ENCODE measurements around the gene LTBP1.

LTBP1 gene

DNA sequence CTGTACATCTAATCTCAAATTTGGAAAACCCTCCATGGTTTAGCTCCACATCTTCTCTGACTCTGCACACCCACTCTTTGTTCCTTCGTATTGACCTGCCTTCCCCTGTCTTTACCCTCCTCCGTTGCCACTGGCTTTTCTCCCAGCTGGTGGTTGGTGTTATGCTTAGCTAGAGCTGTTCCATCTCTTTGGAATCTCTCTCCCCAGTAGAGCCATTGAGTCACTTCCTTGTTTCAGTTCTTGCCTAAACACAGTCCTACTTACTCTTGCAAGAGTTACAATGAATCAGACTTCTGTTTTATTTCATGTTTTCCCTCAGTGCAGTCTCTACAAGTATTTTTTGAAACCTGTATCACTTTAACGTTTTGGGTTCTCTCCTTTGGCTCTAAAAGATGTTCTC lies 263.9 kb downstream of the LTBP1 start:
- H3K27ac ChIP-seq (ENCODE audit: low read depth, low read length), result peak overlapping the region; percentile 99
- H3K4me3 ChIP-seq (ENCODE audit: low read depth, low read length), result peak overlapping the region; percentile 15; the same call in 1 of the 2 replicates
- peaks cover 7% of the 10 kb centered on the region for H3K79me2 ChIP-seq (ENCODE audit: control insufficient read depth, insufficient read depth, low read length, unreplicated experiment)
- peak overlapping the region; percentile 53 for H2AFZ ChIP-seq (ENCODE audit: low read length, unreplicated experiment)
- no peaks in the 10 kb centered on the region for H3K27me3 ChIP-seq (ENCODE audit: insufficient read depth, low read length)
- H3K36me3 ChIP-seq (ENCODE audit: insufficient read depth, low read length), result 0 out of 2 replicates have a peak, but pooled peaks cover 4% of the 10 kb centered on the region
- peaks cover 60% of the 10 kb centered on the region for H3K4me1 ChIP-seq (ENCODE audit: control insufficient read depth, insufficient read depth, low read length, unreplicated experiment)

DNA sequence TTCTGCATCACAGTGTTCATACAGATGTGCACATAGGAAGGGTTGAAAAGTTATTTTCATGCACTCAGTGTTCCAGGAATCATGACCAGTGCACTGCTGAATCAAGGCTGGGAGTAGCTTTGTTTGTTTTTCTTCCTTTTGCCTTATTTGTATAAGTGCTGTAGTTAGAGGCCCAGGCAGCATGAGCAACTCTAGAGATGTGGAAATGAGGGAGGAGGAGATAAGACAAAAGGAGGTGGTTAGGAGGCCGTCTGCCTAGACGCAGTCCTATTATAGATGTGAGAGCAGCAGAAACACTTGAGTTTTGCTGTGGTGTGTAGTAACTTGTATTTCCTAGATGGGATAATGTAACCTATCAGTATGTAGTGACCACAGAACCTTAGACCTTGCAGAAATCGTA lies 265.4 kb downstream of the LTBP1 start:
- Histone ChIP-seq H3K79me2 (ENCODE audit: control insufficient read depth, insufficient read depth, low read length, unreplicated experiment) (peaks cover 7% of the 10 kb centered on the region), H2AFZ (ENCODE audit: low read length, unreplicated experiment) (no peak overlapping the region), H3K4me3 (ENCODE audit: low read depth, low read length) (peak overlapping the region; percentile 15; the same call in 1 of the 2 replicates), H3K27me3 (ENCODE audit: insufficient read depth, low read length) (no peaks in the 10 kb centered on the region), H3K4me1 (ENCODE audit: control insufficient read depth, insufficient read depth, low read length, unreplicated experiment) (peaks cover 76% of the 10 kb centered on the region), H3K36me3 (ENCODE audit: insufficient read depth, low read length) (0 out of 2 replicates have a peak, but pooled peaks cover 4% of the 10 kb centered on the region), H3K27ac (ENCODE audit: low read depth, low read length) (peak overlapping the region; percentile 99)

- Histone ChIP-seq H3K79me2 (ENCODE audit: control insufficient read depth, insufficient read depth, low read length, unreplicated experiment) (peaks cover 7% of the 10 kb centered on the region), H3K4me1 (ENCODE audit: control insufficient read depth, insufficient read depth, low read length, unreplicated experiment) (peaks cover 82% of the 10 kb centered on the region), H3K27ac (ENCODE audit: low read depth, low read length) (peak overlapping the region; percentile 99), H2AFZ (ENCODE audit: low read length, unreplicated experiment) (no peak overlapping the region), H3K4me3 (ENCODE audit: low read depth, low read length) (no peak overlapping the region), H3K27me3 (ENCODE audit: insufficient read depth, low read length) (no peaks in the 10 kb centered on the region), H3K36me3 (ENCODE audit: insufficient read depth, low read length) (0 out of 2 replicates have a peak, but pooled peaks cover 4% of the 10 kb centered on the region)
Measured at GRCh38 chr2:33213244-33213643, 266.5 kb downstream of the LTBP1 start.

DNA sequence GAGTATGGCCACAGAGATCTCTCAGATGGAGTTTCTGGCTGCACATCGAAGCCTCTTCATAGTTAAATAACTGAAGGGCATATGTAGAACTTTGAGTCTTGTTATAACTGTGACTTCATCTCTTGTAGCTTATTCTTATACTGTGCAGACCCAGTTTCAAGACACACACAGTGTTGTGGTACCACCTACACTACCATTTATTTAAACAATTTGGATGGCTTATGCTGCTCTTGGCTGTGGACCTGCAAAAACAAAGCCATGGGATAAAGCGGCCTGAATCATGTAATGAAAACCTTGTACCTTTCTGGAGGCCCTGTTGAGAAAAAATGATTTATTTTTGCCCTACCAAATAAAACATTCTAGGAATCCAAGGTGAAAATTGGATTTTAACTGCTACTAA lies 266.9 kb downstream of the LTBP1 start:
- Histone ChIP-seq H2AFZ (ENCODE audit: low read length, unreplicated experiment) (no peak overlapping the region), H3K36me3 (ENCODE audit: insufficient read depth, low read length) (0 out of 2 replicates have a peak, but pooled peaks cover 4% of the 10 kb centered on the region), H3K27ac (ENCODE audit: low read depth, low read length) (peak overlapping the region; percentile 99), H3K4me1 (ENCODE audit: control insufficient read depth, insufficient read depth, low read length, unreplicated experiment) (peaks cover 82% of the 10 kb centered on the region), H3K4me3 (ENCODE audit: low read depth, low read length) (no peak overlapping the region), H3K27me3 (ENCODE audit: insufficient read depth, low read length) (no peaks in the 10 kb centered on the region), H3K79me2 (ENCODE audit: control insufficient read depth, insufficient read depth, low read length, unreplicated experiment) (peaks cover 7% of the 10 kb centered on the region)

GRCh38 chr2:33214436-33214835 lies 267.7 kb downstream of the LTBP1 start:
- H3K4me1 ChIP-seq (ENCODE audit: control insufficient read depth, insufficient read depth, low read length, unreplicated experiment), result peaks cover 85% of the 10 kb centered on the region
- H3K27ac ChIP-seq (ENCODE audit: low read depth, low read length), result peak overlapping the region; percentile 99
- no peak overlapping the region for H2AFZ ChIP-seq (ENCODE audit: low read length, unreplicated experiment)
- H3K36me3 ChIP-seq (ENCODE audit: insufficient read depth, low read length), result 0 out of 2 replicates have a peak, but pooled peaks cover 4% of the 10 kb centered on the region
- H3K4me3 ChIP-seq (ENCODE audit: low read depth, low read length), result no peak overlapping the region
- peaks cover 7% of the 10 kb centered on the region for H3K79me2 ChIP-seq (ENCODE audit: control insufficient read depth, insufficient read depth, low read length, unreplicated experiment)
- H3K27me3 ChIP-seq (ENCODE audit: insufficient read depth, low read length), result no peaks in the 10 kb centered on the region

DNA sequence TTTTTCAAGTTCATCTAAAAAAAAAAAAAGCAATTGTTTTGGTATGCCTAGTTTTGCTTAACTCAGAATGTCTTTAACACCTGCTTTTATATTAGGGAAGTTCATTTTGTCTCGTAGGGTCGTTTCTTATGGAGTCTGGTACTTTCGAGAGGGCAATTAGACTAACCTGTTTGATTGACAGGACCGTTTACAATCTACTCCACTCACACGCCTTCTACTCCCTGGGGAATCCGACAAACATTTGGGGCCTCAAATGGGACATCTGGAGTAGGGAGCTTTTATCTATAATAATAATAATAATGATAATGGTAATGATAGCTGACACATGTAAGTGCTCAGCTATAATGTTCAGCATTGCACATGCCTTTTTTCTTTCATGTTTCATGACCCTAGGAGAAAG lies 268.1 kb downstream of the LTBP1 start:
- peaks cover 7% of the 10 kb centered on the region for H3K79me2 ChIP-seq (ENCODE audit: control insufficient read depth, insufficient read depth, low read length, unreplicated experiment)
- peak overlapping the region; percentile 99 for H3K27ac ChIP-seq (ENCODE audit: low read depth, low read length)

GRCh38 chr2:33215299-33215698 lies 268.5 kb downstream of the LTBP1 start:
- peaks cover 85% of the 10 kb centered on the region for H3K4me1 ChIP-seq (ENCODE audit: control insufficient read depth, insufficient read depth, low read length, unreplicated experiment)
- H3K27me3 ChIP-seq (ENCODE audit: insufficient read depth, low read length), result no peaks in the 10 kb centered on the region
- peaks cover 7% of the 10 kb centered on the region for H3K79me2 ChIP-seq (ENCODE audit: control insufficient read depth, insufficient read depth, low read length, unreplicated experiment)
- H3K27ac ChIP-seq (ENCODE audit: low read depth, low read length), result peak overlapping the region; percentile 99
- no peak overlapping the region for H3K4me3 ChIP-seq (ENCODE audit: low read depth, low read length)
- H3K36me3 ChIP-seq (ENCODE audit: insufficient read depth, low read length), result 0 out of 2 replicates have a peak, but pooled peaks cover 4% of the 10 kb centered on the region
- H2AFZ ChIP-seq (ENCODE audit: low read length, unreplicated experiment), result no peak overlapping the region

More for the DNA sequence above, 268.1 kb downstream of the LTBP1 start:
- no peak overlapping the region for H3K4me3 ChIP-seq (ENCODE audit: low read depth, low read length)
- H3K36me3 ChIP-seq (ENCODE audit: insufficient read depth, low read length), result 0 out of 2 replicates have a peak, but pooled peaks cover 4% of the 10 kb centered on the region
- H3K27me3 ChIP-seq (ENCODE audit: insufficient read depth, low read length), result no peaks in the 10 kb centered on the region
- no peak overlapping the region for H2AFZ ChIP-seq (ENCODE audit: low read length, unreplicated experiment)
- peaks cover 85% of the 10 kb centered on the region for H3K4me1 ChIP-seq (ENCODE audit: control insufficient read depth, insufficient read depth, low read length, unreplicated experiment)

DNA sequence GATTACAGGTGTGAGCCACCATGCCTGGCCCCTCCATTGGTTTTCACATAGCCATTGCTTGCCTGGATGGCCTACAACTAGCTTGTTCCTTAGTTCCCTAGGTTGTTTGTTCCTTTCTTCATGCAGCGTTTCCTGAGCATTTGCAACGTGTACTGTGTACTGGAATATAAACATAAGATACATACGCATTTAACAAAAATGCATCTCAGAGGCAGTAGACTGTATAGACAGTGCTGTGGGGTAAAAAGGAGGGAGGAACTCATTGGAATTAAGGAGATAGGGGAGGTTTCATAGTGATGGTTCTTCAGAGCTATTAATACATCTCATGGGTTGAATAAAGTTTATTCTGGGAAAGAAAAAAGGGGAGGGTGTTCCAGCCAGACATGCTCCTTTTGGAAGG lies 269.2 kb downstream of the LTBP1 start:
- peaks cover 86% of the 10 kb centered on the region for H3K4me1 ChIP-seq (ENCODE audit: control insufficient read depth, insufficient read depth, low read length, unreplicated experiment)
- H3K4me3 ChIP-seq (ENCODE audit: low read depth, low read length), result no peak overlapping the region
- 0 out of 2 replicates have a peak, but pooled peaks cover 4% of the 10 kb centered on the region for H3K36me3 ChIP-seq (ENCODE audit: insufficient read depth, low read length)
- H3K79me2 ChIP-seq (ENCODE audit: control insufficient read depth, insufficient read depth, low read length, unreplicated experiment), result peaks cover 7% of the 10 kb centered on the region
- H3K27me3 ChIP-seq (ENCODE audit: insufficient read depth, low read length), result no peaks in the 10 kb centered on the region
- H2AFZ ChIP-seq (ENCODE audit: low read length, unreplicated experiment), result no peak overlapping the region
- peak overlapping the region; percentile 99 for H3K27ac ChIP-seq (ENCODE audit: low read depth, low read length)

- Histone ChIP-seq H3K4me1 (ENCODE audit: control insufficient read depth, insufficient read depth, low read length, unreplicated experiment) (peaks cover 84% of the 10 kb centered on the region), H3K27me3 (ENCODE audit: insufficient read depth, low read length) (no peaks in the 10 kb centered on the region), H3K27ac (ENCODE audit: low read depth, low read length) (peak overlapping the region; percentile 99), H3K36me3 (ENCODE audit: insufficient read depth, low read length) (peaks cover 8% of the 10 kb centered on the region; the same call in 1 of the 2 replicates), H2AFZ (ENCODE audit: low read length, unreplicated experiment) (no peak overlapping the region), H3K4me3 (ENCODE audit: low read depth, low read length) (no peak overlapping the region), H3K79me2 (ENCODE audit: control insufficient read depth, insufficient read depth, low read length, unreplicated experiment) (peaks cover 7% of the 10 kb centered on the region)
Measured at GRCh38 chr2:33216508-33217182, 269.9 kb downstream of the LTBP1 start.

- H3K4me1 ChIP-seq (ENCODE audit: control insufficient read depth, insufficient read depth, low read length, unreplicated experiment), result peaks cover 76% of the 10 kb centered on the region
- H3K79me2 ChIP-seq (ENCODE audit: control insufficient read depth, insufficient read depth, low read length, unreplicated experiment), result peaks cover 7% of the 10 kb centered on the region
- H3K36me3 ChIP-seq (ENCODE audit: insufficient read depth, low read length), result peaks cover 14% of the 10 kb centered on the region; the same call in 1 of the 2 replicates
- peak overlapping the region; percentile 99 for H3K27ac ChIP-seq (ENCODE audit: low read depth, low read length)
- H3K4me3 ChIP-seq (ENCODE audit: low read depth, low read length), result no peak overlapping the region
- H2AFZ ChIP-seq (ENCODE audit: low read length, unreplicated experiment), result no peak overlapping the region
- H3K27me3 ChIP-seq (ENCODE audit: insufficient read depth, low read length), result no peaks in the 10 kb centered on the region
Measured at GRCh38 chr2:33217406-33217805, 270.7 kb downstream of the LTBP1 start.

GRCh38 chr2:33219114-33219513 lies 272.4 kb downstream of the LTBP1 start:
- Histone ChIP-seq H3K36me3 (ENCODE audit: insufficient read depth, low read length) (peaks cover 24% of the 10 kb centered on the region; the same call in 1 of the 2 replicates), H3K27ac (ENCODE audit: low read depth, low read length) (peak overlapping the region; percentile 74), H3K79me2 (ENCODE audit: control insufficient read depth, insufficient read depth, low read length, unreplicated experiment) (peaks cover 2% of the 10 kb centered on the region), H3K4me3 (ENCODE audit: low read depth, low read length) (no peak overlapping the region), H3K4me1 (ENCODE audit: control insufficient read depth, insufficient read depth, low read length, unreplicated experiment) (peaks cover 74% of the 10 kb centered on the region), H3K27me3 (ENCODE audit: insufficient read depth, low read length) (no peaks in the 10 kb centered on the region), H2AFZ (ENCODE audit: low read length, unreplicated experiment) (no peak overlapping the region)
